GM04504 (cell line): ENCODE measurements around the gene CFAP99.

ENCODE experiments used
- DNase-seq: peaks from one replicate; pipeline ENCODE4 v3.0.0-alpha.2; 2012; ENCODE audit warnings: low read depth

CFAP99 gene

DNA sequence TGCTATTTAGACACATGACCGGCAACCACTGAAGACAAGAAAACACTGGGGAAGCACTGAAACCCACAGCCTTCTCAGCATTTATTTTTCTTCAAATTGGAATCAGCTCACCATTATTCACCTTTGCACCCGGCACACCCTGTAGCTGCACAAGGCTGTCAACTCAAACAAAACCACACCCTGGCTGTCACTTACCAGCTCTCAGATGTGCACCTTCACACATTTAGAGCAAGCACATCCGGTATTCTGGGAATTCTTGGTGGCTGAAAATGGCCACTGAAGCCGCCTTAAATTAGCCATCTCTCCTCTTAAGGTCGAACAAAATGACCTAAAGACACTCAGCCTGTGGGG is 6.2 kb upstream of the CFAP99 start:
- DNase-seq, result no peak

DNA sequence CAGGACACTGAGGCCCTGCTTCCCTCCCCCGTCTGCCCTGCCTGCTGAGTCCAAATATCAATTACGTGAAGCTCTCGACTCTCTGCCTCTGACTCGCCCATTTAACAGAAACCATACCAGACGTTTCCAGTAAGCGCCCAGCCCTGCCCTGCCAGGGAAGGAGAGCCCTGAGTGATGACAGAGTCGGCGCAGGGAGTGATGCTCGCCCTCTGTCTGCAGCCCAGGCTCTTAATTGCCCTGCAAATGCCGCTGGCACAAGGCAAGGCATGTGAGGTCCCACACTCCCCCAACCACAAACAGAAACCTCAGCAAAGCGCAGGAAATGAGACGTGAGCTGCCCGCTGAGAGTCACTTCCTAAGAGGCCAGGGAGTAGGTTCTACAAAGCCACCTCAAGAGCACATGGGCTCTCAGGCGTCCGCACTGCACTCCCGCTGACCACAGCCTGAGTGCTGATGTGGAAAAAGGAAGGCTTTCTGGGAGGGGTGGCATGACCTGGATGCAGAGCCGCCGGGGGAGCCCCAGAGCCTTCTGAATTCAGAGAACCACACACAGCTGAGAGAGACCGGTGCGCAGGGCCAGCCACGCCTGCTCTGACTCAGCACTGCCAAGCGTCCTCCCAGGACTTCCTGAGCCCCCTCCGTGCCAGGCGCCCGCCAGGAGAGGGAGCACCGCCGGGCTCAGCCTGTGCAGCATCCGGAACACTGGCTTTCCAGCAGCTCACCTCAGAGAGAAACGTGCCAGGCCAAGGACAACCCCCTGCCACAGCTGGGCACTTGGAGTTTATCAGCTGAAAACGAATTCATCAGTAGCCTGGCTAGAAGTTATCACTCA is 5.7 kb upstream of the CFAP99 start:
- peak; percentile 76 for DNase-seq

DNA sequence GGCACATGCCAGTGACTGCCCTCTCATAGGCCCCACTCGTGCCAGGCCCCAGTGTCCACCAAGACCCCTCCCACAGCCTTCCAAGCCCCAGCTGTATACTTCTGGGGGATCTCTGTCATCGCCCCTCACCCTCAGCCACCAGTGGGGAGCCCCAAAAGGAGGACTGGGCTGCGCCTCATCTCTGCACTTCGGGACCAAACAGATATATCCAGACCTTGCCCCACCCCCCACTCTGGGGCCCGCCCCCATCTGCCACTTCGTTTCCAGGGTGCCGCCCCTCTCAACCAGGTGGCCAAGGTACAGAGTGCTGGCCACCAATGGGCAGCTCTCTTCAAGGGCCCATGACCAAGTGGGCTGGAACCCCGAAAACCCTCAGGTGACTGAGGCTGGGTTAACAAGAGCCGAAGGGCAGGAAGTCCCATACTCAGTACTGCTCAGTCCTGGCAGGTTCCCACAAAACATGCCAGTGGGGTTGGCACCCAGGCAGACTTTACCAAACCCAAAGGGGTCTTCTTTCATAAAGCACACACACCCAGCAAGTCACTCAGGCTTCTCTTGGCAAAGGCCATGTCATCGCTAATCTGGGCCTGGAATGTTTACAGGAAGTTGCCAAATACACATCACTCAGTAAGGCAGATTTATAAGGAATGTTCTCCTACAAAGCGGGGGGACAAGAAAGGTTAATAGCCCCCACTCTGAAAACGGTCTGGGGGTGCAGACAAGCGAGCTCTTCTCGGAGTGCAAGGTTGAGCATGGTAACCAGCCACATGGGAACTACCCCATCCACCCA is 4.7 kb upstream of the CFAP99 start:
- DNase-seq, result no peak

DNA sequence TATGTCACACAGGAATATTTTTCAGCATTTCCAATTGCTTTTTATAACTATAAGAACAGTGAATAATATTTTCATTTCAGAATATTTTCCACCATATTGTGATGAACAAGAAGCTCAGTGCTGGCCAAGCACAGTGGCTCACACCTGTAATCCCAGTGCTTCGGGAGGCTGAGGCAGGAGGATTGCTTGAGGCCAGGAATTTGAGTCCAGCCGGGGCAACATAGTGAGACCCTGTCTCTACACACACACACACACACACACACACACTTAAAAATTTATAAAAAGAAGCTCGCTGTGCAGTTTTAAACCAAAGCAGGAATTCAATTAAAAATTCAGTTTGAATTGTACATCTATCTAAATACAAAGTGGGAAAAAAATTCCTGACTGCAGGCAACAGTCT is 3.5 kb upstream of the CFAP99 start:
- DNase-seq, result no peak

DNA sequence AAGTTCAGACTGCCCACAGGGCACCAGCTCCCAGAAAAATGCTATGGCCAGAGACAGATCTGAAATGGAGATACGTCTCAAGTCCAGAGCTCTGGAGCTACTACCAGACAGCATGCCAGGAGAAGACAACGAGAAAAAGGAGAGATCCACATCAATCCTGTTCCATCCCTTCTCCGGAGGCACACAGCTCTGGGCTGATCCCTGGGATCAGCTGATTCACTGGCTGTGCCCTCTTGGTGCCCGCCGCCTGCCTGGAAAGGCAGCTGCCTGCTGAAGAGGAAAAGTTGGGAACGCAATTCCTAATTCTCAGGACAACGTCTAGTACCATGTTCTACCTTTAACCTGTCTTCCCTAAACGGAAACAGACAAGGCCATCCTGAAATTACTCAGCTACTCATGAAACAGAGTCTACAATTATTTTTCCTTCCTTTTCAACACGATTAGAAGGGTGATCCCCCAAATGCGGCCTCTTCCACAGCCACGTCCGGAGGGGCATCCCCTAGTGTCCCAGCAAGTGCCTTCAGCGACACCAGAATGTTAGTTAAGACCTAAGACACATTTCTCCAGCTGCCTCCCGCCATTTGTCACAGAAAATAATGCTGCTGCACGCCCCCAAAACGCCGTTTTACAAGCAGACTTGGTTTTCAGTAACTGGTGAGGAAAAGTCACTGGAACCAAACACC is 2.7 kb upstream of the CFAP99 start:
- no peak for DNase-seq

DNA sequence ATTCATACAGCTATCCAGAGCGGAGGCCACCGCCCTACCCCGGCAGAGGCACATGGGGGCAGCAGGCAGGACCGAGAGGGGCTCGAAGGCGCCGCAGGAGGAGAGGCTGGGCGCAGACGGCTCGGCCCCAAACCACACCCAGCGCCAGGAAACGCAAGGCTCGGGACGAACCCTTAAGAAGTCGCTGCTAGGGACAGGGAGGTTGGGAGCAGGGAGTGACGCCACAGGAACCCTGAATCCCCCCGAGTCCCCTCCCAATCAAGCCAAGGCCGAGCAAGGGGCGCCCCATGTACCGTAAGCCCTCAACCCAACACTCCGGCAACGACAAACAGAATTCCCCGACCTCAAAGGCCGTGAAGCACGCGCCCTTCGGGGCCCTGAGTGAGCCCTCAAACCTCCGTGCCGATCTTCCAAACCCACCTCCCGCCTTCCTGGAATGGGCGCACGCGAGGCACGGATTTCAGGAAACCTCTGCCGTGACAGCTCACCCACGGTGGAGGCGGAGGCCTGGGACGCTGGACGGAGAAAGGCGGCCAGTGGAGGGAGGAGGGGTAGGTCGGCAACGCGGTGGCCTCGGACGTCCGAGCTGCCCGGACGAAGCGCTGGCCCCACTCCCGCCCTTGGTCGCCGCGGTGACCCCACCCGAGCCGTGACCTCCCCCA is 2.1 kb upstream of the CFAP99 start:
- no peak for DNase-seq

DNA sequence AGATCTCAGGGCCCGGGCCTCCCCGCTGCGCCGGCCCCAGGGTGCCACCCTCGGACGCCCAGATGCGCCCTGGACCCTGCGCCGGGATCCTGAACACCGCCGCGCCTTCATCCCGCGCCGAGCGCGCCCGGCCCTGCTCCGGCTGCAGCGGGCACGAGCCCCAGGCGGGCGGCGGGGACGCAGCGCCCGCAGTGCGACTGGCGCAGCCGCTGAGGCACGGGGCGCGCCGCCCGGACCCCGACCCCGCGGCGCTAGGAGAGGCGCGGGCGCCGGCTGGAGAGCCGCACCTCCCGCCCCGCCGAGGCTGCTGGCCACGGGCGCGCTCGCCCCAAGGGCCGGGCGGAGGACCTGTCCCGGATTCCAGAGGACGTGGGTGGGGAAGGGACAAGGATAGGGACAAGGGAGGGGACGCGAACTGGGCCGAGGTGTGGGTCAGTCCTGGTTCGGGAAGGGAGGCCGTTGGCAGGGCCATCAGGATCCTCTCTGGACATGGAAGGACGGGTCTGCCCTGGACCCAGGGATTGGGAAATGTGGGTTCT is 1.5 kb upstream of the CFAP99 start:
- DNase-seq, result no peak

DNA sequence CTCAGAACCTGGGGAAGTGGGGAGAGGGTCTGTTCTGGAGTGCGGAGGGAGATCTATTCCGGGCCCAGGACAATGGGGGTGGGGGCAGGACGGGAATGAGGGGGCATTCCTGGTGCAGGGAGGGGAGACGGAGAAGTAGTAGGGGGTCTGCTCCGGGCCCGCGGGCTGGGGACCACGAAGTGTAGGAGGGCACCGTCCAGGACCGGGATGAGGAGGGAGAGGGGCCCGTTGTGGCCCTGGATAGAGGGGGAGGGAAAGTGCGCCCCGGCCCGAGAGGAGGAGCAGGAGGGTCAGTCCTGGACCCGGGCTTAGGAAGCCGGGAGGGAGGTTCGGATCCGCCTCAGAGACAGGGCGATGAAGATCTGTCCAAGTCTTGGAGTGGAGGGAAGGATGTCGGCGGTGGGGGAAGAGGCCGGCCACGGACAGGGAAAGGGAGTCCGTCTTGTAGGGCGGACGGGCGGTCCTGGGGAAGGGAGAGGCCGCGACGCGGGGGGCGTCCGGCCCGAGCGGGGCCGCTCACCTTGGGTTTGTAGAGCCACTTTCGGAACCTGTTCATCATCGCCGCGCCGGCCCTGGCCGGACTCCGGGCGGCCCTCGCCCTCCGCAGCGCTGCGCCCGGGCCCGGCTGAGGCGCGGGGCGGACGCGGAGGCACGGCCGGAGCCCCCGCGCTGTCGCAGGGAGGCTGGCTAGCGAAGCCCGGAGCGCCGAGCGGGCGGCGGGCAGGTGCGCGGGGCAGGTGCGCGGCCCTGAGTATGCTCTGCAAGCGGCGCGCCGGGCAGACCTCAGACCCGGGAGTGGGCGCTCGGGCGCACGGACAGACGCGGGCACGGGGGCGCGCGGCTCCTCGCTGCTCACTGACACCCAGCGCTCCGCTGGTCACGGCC is 748 bp upstream of the CFAP99 start, which contains the start of gene ZFYVE28:
Gene ZFYVE28, minus strand, starts transcription at position 881 of the 885 bp plus-strand sequence. Its CDS starts 322 bp downstream, at position 559.
- no peak for DNase-seq

DNA sequence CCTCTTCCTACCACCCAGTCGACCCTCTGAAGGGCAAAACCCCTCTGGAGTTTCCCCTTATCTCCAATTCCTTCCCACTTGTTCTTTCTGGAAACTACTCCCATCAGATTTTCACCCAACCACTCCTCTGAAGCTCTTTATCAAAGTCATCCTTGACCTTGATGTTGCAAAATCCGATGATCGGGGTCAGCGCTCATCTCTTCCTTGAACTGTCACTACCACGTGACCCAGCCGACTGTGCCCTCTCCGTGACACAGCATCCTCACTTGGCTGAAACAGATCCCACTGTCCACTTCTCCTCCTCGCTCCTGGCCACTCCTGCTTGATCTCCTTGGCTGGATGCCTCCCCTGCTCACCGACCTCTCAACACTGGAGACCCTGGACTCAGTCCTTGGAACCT is 1.1 kb downstream of the CFAP99 start:
- DNase-seq, result no peak

DNA sequence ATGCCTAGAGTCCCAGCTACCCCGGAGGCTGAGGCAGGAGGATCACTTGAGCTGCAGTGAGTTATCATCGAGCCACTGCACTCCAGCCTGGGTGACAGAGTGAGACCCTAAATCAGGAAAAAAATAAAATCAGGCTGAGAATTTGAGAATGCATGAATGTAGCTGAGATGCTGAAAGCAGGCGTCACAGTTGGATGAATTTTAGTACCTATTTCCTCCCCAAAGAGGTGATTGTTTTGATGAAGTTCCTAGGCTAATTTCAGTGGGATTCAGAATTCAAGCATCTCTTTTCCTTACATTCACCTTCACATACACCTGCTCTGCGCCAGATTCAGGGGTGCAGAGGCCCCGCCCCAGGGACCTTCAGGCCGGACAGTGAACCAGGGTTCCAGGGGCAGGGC is 3.2 kb downstream of the CFAP99 start:
- DNase-seq, result no peak

DNA sequence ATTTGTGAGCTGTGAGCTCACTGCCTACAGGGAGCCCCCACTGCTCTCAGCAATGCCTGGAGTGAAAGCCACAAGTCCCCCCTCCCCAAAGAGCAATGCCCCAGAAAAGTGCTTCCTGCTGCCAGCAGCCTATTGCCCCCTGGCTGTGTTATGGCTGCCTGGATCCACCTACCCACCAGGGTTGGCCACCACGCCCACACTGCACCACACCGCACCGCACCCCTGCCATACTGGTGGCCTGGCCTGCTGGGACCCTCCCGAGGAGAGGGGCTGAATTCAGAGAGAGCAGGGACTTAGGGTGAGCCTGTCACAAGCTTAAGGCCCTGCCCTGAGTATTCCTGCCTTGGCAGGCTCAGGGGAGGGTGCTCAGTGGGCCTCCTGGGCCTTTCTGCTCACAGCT is 4.3 kb downstream of the CFAP99 start:
- DNase-seq, result no peak

DNA sequence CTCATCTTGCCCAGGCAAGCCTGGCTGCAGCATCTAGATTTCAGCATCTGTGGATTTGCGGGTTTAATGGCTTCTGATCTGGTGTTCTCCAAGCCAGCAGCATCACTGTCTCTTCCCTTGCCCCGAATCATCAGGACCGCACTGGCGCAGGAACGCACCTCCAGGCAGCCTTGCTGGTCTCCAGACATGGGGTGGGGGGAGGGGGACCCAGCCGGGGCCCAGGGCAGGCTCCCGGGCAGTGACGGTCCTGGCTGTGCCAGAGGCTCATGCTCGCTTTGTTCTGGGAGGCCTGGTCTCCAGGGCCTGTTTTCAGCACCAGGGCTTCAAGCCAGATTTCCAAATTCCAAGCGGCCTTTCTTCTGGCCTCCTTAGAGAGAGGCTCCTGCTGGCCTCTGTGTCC is 4.9 kb downstream of the CFAP99 start:
- no peak for DNase-seq

DNA sequence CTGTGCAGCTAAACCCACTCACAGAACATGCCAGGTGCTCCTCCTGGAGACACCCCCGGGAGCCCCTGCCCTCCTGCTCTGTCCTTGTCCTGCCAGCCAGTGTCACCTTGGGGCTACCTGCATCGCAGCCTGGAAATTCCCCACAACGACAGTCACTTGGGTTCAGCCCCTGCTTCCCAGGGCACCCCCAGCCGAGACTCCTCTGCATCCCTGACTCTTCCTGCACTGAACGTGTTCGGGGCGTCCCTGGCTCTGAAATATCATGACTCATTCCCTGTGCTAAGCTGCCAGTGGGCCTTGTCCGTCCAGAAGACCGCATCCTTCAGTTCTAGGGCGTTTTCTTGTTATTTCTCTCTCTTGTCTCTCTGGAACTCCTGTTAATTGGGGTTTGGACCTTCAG is 5.8 kb downstream of the CFAP99 start:
- DNase-seq, result no peak

DNA sequence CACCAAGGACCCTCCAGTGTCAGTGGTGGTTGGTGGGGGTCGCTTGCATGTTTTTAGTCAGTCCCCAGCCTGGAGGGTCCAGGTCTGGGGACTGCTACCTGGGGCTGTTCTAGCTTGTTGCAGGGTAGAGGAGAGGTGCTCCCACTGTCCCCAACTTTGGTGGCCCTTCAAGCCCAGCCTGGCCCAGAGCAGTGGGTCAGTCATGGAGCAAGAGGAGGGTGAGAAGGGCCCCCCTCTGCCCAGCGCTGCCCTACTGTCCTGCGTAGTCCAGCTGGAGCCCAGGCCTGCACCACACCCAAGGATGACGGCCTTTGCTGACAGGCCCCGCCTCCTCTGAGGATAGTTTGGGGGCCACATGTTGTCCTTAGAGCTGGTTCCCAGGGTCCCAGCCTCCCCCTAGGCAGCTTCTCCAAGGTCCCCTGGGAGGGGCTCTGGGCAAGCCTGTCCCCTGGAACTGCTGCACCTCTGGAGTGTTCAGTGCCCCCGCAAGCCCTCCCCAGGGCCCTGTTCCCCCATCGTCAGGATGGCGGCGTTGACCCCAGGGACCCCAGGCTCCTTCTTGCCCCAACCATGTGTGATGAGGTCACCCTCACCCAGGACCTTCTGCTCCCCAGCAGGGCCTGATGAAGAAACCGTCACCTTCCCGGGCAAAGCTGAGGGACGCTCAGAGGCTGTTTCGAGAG is 6.8 kb downstream of the CFAP99 start:
- DNase-seq, result no peak

DNA sequence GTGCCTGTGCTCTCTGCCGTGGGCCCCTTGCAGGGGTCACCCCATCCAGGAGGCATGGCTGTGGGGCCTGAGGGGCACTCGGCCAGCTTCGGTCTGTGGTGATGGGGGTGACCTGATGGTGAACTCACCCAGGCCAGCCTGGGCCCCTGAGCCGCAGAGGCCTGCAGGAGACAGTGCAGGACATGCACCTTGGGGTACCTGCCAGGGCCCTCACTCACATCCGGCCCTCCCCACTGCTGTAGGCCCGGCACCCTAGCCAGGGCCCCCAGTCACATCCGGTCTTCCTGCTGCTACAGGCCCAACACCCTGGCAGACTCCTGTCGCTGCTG is 7.3 kb downstream of the CFAP99 start:
- no peak for DNase-seq

DNA sequence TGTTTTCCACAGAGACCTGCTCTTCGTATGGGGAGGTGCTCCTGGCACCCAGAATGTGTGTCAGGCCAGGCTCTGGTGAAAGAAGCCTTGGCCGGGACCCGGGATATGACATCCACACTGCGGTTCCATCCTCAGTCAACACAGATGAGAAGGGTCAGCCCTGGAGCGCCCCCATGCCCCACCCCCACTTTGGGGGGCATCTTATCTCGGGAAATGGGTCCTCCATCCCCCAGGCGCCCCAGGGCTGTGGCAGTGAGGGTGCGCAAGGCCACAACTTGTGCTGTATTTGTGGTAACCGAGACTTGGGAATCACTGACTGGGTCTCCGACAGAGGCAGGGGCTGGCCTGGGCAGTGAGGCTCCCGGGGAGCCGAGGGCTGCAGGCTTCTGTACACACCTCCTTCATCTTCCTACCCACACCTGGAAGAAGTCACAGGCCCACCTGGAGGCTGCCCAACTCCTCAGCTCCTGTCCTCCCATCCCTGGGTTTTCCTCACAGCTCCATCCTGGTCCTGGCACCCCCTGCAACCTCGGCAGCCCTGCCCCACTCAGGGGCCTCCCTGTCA is 8.0 kb downstream of the CFAP99 start:
- DNase-seq, result no peak

DNA sequence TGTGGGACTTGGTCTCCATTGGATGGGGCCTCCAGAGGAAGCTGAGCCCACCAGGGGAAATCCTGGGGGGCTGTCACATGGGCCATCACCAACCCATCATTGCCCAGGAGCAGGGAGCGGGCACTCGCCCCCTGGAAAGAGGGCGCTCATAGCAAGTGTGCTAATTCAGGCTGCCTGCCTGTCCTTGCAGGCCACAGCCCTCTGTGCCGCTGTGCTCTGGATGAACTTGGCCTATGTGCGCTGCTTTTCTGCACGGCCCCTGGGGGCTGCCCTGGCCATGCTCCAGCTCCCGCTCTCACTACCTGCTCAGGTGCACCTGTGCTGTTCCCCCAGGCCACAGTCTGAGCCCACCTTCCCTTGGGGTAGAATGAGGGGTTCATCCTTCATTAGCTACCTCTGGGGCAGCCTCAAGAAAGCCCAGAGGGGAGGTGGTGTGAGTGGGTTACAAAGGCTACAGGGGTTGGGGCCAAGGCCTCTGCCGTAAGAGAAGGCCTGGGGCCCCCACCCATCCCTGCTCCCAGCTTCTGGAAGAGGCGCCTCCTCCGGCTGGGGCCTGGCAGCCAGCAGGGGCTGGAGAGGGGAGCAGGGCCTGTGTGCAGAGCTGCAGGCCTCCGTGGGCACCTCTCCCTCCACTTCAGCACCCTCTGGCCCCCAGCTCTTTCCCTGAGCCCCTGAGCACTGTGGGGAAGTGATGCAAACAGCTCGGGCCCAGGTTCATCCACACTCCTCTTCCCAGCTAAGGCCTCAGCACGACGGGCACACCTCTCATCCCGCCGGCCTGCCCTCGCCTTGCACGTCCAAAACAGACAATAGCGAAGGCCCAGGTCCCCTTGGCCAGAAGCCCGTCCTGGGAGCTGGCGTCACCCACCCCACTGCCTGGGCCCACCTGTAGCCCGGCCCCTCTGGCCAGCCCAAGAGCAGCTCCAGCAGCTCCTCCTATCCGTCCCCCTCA is 8.9 kb downstream of the CFAP99 start:
- DNase-seq, result no peak

DNA sequence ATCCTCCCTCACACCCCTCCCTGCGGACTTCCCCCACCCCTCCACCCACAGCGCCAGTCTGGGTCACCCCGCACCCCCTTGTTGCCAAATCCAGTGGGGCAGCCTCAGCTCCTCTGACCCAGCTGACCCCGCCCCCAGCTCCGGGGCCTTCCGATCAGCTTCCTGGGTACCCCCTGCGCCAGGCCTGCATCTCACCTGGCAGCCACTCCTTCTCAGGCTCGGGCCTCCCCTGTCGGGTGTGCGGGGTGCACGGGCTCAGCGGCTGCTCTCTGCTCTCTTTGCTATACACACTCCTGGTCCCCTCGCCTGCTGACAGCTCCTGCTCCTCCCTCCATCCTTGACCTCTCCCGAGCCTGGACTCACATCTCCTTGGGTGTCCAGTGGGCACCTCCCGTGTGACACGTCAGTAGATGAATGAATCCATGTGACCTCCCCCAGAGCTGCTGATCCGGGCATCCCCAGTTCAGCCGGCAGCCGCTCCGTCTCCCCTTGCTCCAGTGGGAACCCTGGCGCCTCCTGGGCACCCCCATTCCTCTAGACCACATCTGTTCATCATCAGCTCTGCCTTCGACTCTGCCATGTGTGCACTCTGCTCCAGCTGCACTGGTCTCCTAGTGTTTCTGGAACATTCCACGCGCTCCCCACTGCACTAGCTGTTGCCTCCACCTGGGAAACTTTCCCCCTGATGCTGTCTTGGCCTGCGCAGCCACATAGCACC is 9.9 kb downstream of the CFAP99 start:
- DNase-seq, result no peak
